Spleen (tissue), 7 donors: ENCODE data around the gene TAC3.
"Not testable (repeated sequence)": the region's sequence is repeated elsewhere in the genome, so short reads cannot be mapped to it uniquely, and the experiment has no call there.

ENCODE experiments used
- CTCF ChIP-seq, 11 experiments: fragments of 200-600 bp in 7 of 11; fragments of 450-650 bp in 4 of 11; sonication (generic) in 4 of 11; IDR thresholded peaks in 8 of 11; conservative IDR thresholded peaks in 3 of 11; 1 replicate in 7 of 11; 2 replicates in 4 of 11; pipeline versions ENCODE4 v1.4.0 to v1.8.0; 2016 to 2021; ENCODE audit warnings: antibody characterized with exemption in 11 of 11, inconsistent platforms in 4 of 11, mild to moderate bottlenecking in 1 of 11
- POLR2AphosphoS5 ChIP-seq, 3 donors: sonication (generic); formaldehyde crosslinking; IDR thresholded peaks; one replicate each; pipeline ENCODE4 v1.5.1; 2017; ENCODE audit warnings: antibody characterized with exemption in 3 of 3
- donor health status: DM: no; HTN: no; CAD: no; lungs with moderate emphysema.
- donor health status: DM: no; HTN: no; CAD: no.
- donor health status: DM: no; HTN: no; CAD: no.

GRCh38 chr12:56985714-56986113 is 30.6 kb downstream of the TAC3 start:
- TF ChIP-seq CTCF (IDR thresholded peaks at IDR 0.05 in 8 of 11, conservative IDR thresholded peaks at IDR 0.05 in 3 of 11); POLR2AphosphoS5 (IDR thresholded peaks at IDR 0.05): not testable (repeated sequence)
